NCI-H2081 (cell line): ENCODE results near the gene RRM1.
"Not testable (repeated sequence)": the region's sequence is repeated elsewhere in the genome, so short reads cannot be mapped to it uniquely, and the experiment has no call there.

ENCODE experiments used
- DNase-seq, 2 experiments: peaks; one replicate each; lab custom pipeline; 2025; lab: John Stamatoyannopoulos, UW

Gene RRM1

DNA sequence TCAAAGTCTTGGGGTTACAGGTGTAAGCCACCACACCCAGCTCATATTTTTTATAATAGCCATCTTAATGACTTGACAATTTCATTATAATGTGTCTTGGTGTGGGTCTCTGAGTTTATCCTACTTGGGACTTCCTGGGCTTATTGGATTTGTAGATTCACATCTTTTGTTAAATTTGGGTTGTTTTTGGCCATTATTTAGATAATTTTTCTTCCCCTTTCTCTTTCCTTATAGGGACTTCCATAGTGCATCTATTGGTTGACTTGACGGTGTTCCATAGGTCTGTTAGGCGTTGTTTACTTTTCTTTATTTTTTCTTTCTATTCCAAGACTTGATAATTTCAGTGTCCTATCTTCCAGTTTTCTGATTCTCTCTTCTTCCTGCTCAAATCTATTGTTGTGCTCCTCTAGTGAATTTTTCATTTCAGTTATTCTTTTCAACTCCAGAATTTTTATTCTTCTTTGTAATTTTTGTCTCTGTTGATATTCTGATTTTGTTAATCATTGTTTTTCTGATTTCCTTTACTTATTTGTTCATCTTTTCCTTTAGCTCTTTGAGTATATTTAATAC, 45.6 kb downstream of the RRM1 start:
- DNase-seq = no peak

- DNase-seq = no peak
Observed at GRCh38 chr11:4146070-4146771, 51.6 kb downstream of the RRM1 start.

DNA sequence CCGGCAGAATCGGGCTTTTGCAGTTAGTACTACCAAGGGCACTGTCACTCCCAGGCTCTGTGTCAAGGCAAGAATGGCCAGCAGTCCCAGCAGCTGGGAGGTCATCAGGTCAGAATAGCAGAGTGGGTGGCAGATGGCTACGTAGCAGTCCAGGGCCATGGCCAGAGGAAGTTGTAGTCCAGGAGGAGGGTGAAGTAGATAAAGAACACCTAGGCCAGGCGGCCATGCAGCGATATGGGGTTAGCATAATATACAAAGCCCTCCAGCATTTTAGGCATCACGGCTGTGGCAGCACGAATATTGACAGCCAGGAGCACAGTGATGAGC, 52.1 kb downstream of the RRM1 start:
- DNase-seq = no peak

DNA sequence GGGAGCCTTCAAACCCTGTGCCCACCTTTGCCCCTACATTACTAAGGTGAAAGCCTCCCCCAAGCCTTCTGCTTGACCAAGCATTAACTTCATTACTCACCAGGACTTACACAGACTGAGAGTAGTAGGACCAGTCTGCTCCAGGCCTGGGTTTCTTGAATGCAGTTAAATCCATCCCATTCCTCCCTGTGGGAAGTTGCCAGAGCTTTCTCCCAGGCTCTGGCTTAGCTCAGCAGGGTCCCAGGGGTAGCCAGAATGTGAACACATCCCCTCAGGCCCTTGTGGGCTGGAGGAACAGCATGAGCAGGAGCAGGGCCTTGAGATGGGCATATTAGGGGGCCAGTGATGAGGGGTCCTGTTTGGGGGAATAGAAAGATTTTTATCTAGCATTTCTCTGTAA, 59.9 kb downstream of the RRM1 start:
- no peak for DNase-seq

- no peak for DNase-seq
Observed at GRCh38 chr11:4156571-4156970, 62.0 kb downstream of the RRM1 start.

- not testable (repeated sequence) for DNase-seq
Observed at GRCh38 chr11:4158818-4159217, 64.2 kb downstream of the RRM1 start.

- DNase-seq = no peak
Observed at GRCh38 chr11:4161305-4161704, 66.7 kb downstream of the RRM1 start.

- DNase-seq = no peak
Observed at GRCh38 chr11:4164884-4165590, 70.4 kb downstream of the RRM1 start.

DNA sequence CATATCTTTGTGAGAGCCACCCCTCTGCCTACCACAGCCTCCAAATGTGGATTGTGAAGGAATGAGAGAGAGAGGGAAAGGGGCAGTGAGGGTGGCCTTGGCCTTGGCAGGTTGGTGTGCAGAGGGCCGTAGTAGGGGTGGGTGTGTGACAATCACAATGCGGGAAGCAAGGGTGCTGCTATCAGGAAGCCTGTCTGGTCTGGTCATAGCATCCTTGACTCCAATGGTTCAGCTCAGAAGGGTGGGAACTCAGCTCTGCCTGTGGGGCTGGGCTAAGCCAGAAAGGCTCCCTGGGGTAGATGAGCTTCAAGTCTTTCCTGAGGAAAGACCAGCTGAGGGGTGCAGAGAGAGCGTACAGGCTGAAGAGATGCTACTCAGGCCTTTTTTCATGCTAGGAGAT, 72.7 kb downstream of the RRM1 start:
- DNase-seq = no peak

GRCh38 chr11:4167758-4168157, 73.2 kb downstream of the RRM1 start:
- no peak for DNase-seq

DNA sequence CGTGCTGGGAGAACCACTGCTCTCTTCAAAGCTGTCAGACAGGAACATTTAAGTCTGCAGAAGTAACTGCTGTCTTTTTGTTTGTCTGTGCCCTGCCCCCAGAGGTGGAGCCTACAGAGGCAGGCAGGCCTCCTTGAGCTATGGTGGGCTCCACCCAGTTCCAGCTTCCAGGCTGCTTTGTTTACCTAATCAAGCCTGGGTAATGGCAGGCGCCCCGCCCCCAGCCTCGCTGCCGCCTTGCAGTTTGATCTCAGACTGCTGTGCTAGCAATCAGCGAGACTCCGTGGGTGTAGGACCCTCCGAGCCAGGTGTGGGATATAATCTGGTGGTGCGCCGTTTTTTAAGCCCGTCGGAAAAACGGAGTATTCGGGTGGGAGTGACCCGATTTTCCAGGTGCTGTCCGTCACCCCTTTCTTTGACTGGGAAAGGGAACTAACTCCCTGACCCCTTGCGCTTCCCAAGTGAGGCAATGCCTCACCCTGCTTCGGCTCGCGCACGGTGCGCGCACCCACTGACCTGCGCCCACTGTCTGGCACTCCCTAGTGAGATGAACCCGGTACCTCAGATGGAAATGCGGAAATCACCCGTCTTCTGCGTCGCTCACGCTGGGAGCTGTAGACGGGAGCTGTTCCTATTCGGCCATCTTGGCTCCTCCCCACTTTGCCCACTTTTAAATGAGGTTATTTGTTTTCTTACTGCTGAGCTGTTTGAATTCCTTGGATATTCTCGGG, 81.2 kb downstream of the RRM1 start:
- not testable (repeated sequence) for DNase-seq

GRCh38 chr11:4178813-4179662, 84.4 kb downstream of the RRM1 start:
- no peak for DNase-seq

- no peak for DNase-seq
Observed at GRCh38 chr11:4180441-4181183, 86.0 kb downstream of the RRM1 start.

GRCh38 chr11:4181782-4182721, 87.5 kb downstream of the RRM1 start:
- peak; percentile 12 to 36 for DNase-seq

DNA sequence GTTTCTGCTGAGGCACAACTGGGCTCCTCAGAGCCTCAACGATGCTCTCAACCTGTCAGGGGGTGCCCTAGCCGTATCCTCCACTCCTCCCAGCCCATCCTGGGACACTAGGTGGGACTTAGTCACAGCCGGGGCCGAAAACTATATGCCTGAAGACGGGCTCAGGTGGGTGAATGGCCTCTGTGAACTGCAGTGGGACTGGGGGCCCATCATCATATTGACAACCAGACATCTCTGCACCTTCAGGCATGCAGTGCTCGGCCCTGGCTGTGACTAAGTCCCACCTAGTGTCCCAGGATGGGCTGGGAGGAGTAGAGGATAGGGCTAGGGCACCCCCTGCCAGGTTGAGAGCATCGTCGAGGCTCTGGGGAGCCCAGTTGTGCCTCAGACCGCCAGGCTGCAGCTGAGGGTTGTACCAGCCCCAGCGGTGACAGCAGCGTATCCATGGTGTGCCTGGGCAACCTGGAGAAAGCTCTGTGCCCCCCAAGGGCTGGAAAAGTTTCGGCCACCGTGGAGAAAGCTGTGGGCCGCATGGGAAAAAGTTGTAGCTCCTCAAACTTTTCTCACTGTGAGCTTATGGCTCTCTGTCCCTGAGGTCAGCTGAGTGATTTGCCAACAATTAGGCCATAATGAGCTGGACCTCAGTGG, 88.9 kb downstream of the RRM1 start:
- no peak for DNase-seq

DNA sequence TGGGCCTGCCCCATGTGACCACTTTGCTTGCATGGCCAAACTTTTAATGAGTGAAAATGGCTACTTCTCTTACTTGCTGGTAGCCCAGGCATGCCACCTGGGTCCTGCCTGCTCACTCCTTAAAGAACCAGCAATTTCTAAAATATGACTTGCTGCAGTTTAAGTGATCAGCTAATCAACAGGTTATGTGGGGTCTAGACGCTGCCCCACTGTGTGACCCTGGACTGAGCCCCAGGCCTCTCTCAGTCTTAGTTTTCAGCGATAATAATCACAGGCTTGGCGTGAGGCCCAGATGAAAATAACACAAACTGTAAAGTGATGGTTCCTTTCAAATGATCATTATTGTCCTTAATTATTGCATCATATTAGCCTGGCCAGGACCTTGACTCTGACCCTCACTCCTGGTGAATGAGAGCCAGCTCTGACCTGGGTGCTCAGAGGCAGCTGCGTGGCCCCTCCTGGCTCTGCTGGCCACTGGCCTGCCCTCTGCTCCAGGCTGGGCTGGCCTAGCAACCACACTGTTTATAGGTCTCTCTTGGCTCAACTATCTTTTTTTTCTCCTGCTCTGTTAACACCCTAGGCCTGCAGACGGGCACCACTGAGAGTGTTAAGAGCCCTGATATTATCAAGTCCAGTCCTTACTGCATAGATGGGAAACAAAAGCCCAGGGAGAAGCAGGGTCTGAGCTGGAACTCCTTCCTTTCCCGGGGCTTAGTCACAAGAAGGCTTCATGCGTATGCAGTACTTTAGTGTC, 89.7 kb downstream of the RRM1 start:
- DNase-seq = no peak

GRCh38 chr11:4185561-4185960, 91.0 kb downstream of the RRM1 start:
- no peak for DNase-seq

- DNase-seq = no peak
Observed at GRCh38 chr11:4186464-4187054, 92.0 kb downstream of the RRM1 start.
